ENCODE measurements around the gene IL31.
A peak's percentile ranks its signal among the peaks of the same experiment; 100 is the strongest.

IL31 gene

DNA sequence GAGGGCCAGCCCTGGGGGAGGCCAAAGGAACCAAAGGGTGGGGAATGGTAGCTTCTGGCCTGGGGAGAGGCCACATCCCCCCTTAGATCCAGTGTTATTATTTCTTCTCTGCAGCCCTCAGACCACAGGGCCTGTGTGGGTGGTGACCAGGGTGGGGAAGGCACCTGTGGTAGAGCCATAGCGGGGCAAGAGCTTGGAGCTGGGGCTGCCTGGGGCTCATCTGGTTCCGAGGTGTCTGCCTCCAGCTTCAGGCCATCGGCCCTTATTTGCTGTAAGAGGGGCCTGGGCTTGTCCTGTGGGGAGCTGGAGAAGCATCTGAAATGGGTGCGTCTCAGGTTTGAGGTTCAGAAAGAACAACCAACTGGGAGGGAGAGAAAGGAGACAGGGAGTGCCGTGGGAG is 27.4 kb upstream of the IL31 start:
- H3K27me3 Mint-ChIP-seq: peaks cover 82% of the 10 kb centered on the region

DNA sequence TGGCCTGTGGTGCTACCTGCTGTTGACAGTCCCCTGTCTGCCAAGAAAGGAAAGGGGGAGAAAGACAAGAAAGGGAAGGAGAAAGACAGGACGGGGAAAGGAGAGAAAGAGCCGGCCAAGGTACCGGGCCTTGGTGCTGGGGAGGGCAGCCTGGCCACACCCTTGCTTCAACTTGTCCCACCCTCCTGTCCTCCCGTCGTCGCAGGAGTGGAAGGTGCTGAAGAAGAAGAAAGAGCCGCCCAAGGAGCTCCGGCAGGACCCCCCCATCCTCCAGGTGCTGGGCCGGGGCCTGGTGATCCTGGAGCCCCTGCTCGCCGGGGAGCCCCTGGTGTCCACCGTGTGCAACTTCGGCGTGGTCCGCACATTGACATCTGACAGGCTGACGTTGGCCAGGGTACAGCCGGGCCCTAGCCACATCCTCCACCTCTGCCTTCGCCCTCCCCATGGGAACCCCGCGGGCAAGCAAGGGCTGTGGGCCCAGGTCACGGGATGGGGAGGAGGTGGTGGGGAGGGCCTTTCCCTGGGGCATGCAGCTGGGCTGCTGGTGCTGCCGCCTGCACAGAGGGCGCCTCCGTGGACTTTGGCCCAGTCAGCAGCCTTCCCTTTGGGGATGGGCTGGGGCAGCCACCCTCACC is 26.6 kb upstream of the IL31 start:
- peaks cover 31% of the 10 kb centered on the region for H3K4me1 Mint-ChIP-seq
- H3K4me3 Mint-ChIP-seq: no peak overlapping the region
- H3K27me3 Mint-ChIP-seq: peaks cover 79% of the 10 kb centered on the region
- H3K36me3 Mint-ChIP-seq: no peaks in the 10 kb centered on the region
- no peak overlapping the region for H3K27ac Mint-ChIP-seq
- DNase-seq: no peak
- CTCF ChIA-PET: no interaction called here
- H3K9me3 Mint-ChIP-seq: peaks cover under 1% of the 10 kb centered on the region

More for the DNA sequence above, 27.4 kb upstream of the IL31 start:
- H3K36me3 Mint-ChIP-seq: no peaks in the 10 kb centered on the region
- CTCF ChIA-PET: interaction anchor here (1.3 kb wide), 1 partner anchor 11 kb away, joined by 3 read pairs; no protein-coding TSS in a partner anchor
- H3K27ac Mint-ChIP-seq: no peak overlapping the region
- H3K4me1 Mint-ChIP-seq: peaks cover 31% of the 10 kb centered on the region
- no peaks in the 10 kb centered on the region for H3K9me3 Mint-ChIP-seq
- no peak overlapping the region for H3K4me3 Mint-ChIP-seq
- no peak for DNase-seq

DNA sequence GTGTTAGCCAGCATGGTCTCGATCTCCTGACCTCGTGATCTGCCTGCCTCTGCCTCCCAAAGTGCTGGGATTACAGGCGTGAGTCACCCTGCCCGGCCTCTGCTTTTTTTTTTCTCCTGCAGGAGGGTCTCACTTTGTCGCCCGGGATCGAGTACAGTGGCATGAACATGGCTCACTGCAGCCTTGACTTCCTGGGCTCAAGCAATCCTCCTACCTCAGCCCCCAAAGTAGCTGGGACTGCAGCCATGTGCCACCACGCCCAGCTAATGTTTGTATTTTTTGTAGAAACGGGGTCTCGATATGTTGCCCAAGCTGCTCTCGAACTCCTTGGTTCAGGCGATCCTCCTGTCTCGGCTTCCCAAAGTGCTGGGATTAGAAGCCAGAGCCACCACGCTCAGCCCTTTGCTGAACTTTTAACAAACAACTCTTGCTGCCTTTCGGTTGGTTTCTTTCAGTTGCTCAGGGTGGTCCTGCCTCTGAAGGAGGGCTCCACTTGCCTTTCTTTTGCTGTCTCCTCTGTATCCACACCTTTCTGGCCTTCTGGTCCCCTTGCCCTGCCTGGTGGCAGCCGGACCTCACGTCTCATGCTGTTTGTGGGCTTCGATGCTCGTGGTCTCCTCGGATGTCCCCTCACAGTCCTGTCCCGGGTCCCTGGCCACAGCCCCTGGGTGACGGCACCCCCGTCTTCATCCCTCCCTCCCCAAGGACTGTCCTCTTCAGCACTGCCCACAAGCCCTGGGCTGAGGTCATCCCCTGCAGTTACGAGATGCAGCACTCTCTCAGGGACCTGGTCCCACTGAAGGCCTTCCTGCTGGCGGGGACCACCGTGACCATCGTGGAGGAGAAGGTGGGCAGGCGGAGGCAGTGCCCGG is 25.7 kb upstream of the IL31 start:
- peaks cover 27% of the 10 kb centered on the region for H3K4me1 Mint-ChIP-seq
- CTCF ChIA-PET: no interaction called here
- H3K4me3 Mint-ChIP-seq: no peak overlapping the region
- no peaks in the 10 kb centered on the region for H3K36me3 Mint-ChIP-seq
- H3K27ac Mint-ChIP-seq: no peak overlapping the region
- DNase-seq: no peak
- peaks cover 5% of the 10 kb centered on the region for H3K9me3 Mint-ChIP-seq
- peaks cover 77% of the 10 kb centered on the region for H3K27me3 Mint-ChIP-seq

DNA sequence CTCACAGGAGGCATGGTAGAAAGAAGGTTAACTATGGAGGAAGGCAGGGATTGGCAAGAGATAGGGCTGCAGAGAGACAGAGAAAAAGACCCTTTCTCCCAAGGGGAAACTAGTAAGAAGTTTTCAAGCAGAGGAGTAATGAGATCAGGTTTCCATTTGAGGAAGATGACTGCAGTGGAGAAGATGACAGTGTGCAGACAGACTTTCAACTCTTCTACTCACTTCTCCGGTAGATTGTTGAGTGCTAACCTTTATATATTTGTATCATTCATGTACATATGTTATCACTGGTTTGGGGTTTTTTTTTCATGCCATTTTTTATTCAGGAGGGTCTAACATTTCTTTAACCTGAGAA is 23.6 kb upstream of the IL31 start:
- Mint-ChIP-seq H3K9me3 (peaks cover 5% of the 10 kb centered on the region), H3K27me3 (peaks cover 73% of the 10 kb centered on the region), H3K36me3 (no peaks in the 10 kb centered on the region), H3K4me1 (peaks cover 18% of the 10 kb centered on the region), H3K27ac (peak overlapping the region; percentile 89), H3K4me3 (peak overlapping the region; percentile 17)
- CTCF ChIA-PET: no interaction called here
- no peak for DNase-seq

DNA sequence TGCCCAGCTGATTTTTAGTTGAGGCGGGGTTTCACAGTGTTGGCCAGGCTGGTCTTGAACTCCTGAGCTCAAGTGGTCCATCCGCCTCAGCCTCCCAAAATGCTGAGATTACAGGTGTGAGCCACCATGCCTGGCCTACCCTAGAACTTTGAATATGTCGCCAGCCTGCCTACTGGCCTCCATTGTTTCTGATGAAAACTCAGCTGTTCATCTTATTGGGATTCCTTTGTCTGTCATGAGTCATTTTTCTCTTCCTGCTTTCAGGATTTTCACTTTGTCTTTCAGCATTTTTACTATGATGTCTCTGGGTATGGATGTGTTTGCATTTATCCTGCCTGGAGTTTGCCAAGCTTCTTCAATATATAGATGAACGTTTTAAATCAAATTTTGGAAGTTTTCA is 21.4 kb upstream of the IL31 start:
- DNase-seq: no peak
- CTCF ChIA-PET: interaction anchor here (1.1 to 1.3 kb wide), 3 partner anchors 23 to 279 kb away, joined by 3 to 4 read pairs (median 3); no protein-coding TSS in a partner anchor
- Mint-ChIP-seq H3K4me3 (no peak overlapping the region), H3K27ac (no peak overlapping the region), H3K36me3 (no peaks in the 10 kb centered on the region), H3K9me3 (peaks cover 5% of the 10 kb centered on the region), H3K4me1 (peaks cover 15% of the 10 kb centered on the region), H3K27me3 (peaks cover 59% of the 10 kb centered on the region)

DNA sequence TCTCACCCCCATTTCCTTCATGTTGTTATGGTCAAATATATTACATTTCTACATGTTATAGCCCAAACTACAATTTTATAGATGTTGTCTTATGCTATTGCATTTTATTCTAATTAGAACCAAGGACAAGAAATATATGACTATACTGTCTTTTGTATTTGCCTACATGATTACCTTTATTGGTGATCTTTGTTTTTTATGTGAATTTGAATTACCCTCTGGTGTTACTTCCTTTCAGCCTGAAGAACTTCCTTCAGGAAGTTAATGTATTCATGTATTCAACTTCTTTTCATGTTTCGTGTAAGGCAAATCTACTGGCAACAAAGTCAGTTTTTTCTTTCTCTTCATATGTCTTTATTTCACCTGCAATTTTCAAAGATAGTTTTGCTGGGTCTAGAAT is 20.8 kb upstream of the IL31 start:
- H3K4me1 Mint-ChIP-seq: peaks cover 15% of the 10 kb centered on the region
- CTCF ChIA-PET: interaction anchor here (1.2 kb wide), 1 partner anchor 279 kb away, joined by 3 read pairs; no protein-coding TSS in a partner anchor
- no peak overlapping the region for H3K4me3 Mint-ChIP-seq

DNA sequence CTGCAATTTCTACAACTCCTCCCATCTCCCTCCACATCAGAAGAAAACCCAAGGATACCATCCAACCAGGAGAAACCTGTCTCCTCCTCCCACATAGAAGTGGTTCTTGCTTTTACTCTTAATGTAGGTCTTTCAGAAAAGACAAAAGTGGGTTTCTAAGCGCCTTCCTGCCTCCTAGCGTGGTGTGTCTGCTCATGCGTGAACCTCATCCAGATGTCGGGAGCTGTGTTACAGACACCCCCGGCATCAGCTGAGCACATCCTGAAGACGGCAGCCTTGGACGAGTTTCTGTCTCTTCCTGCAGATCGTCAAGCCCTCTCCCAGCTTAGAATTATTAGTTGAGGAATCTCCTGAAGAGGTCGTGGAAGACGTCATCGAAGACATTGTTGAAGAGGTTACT is 18.4 kb upstream of the IL31 start:
- DNase-seq: no peak
- Mint-ChIP-seq H3K4me3 (no peak overlapping the region), H3K27me3 (peaks cover 48% of the 10 kb centered on the region), H3K4me1 (peaks cover 8% of the 10 kb centered on the region), H3K36me3 (no peaks in the 10 kb centered on the region), H3K27ac (no peak overlapping the region), H3K9me3 (peaks cover 5% of the 10 kb centered on the region)
- CTCF ChIA-PET: interaction anchor here (0.7 to 3.2 kb wide), 8 partner anchors 25 to 208 kb away, joined by 3 to 22 read pairs (median 4); no protein-coding TSS in a partner anchor

More for the DNA sequence above, 20.8 kb upstream of the IL31 start:
- peaks cover 56% of the 10 kb centered on the region for H3K27me3 Mint-ChIP-seq
- H3K9me3 Mint-ChIP-seq: peaks cover 5% of the 10 kb centered on the region
- DNase-seq: no peak
- no peaks in the 10 kb centered on the region for H3K36me3 Mint-ChIP-seq
- H3K27ac Mint-ChIP-seq: peak overlapping the region; percentile 19

DNA sequence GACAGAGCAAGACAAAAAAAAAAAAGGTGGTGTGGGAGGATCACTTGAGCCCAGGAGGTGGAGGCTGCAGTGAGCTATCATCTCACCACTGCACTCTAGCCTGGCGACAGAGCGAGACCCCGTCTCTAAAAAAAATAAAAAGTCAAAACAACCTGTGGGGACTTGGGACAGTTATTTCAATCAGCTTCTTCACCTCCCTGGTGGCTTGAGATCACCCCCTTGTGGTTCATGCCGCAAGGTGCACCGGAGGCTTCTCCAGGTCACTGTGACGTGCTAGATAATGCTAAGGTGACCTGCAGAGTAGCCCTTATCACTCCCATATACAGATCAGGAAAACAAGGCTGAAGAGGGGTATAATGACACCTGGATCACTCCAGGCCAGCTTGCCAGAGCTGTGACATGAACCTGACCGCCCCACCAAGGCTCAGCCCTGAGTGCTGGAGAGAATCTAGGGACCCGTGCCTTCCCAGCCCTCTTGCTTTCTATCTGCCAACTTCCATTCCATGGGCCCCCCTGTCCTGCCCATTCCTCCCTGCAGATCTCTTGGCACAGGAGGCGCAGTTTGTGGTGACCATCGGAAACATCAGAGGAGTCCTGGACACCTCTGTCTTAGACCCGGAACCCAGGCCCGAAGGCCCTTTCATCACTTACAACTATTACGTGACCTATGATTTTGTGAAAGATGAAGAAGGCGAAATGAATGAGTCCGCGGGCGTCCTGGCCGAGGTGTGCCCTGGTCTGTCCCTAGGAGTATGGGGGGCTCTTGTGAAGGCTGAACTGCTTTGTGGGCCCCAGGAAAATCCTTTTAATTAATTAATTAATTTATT is 17.0 kb upstream of the IL31 start:
- no peak overlapping the region for H3K27ac Mint-ChIP-seq
- no peak overlapping the region for H3K4me3 Mint-ChIP-seq
- H3K27me3 Mint-ChIP-seq: peaks cover 40% of the 10 kb centered on the region
- H3K4me1 Mint-ChIP-seq: no peaks in the 10 kb centered on the region
- peaks cover 5% of the 10 kb centered on the region for H3K9me3 Mint-ChIP-seq
- CTCF ChIA-PET: interaction anchor here (0.6 to 3.2 kb wide), 25 partner anchors 9 to 1753 kb away, joined by 3 to 22 read pairs (median 3); no protein-coding TSS in a partner anchor
- DNase-seq: peak; percentile 84
- no peaks in the 10 kb centered on the region for H3K36me3 Mint-ChIP-seq

DNA sequence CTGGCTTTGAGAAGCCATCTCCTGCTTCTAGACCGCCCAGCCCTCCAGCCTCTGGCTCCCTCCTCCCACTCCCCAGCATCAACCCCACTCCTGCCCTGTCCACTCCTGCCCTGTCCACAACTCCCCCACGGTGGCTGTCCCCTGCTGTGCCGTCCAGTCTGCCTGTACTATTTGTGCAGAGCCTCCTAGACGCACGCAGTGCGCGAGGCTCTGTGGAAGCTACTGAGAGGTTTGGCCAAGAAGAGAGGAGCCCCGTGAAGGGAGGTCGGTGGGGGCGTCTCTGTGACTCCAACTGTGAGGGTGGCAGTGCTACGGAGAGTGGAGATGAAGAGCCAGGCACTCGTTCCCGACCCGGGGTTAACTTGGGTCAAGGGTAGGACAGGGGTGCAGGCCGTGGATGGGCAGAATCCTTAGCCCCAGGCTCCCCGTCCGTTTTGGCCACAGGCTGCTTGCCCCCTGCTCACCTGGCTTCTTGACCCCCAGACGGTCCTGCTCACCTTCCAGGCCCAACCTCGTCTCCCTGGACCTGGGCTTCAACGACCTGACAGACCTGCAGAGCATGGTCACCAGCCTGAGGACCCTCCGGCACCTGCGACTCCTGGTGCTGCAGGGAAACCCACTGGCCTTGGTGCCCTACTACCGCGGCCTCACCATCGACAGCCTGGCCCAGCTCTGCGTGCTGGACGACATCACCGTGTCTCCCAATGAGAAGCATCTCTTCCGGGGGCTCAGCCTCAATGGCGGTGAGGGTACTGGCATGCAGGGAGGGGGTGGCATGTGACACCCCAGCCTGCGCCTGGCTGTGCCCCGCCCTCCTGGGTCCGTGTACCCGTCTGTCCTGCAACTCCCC is 15.8 kb upstream of the IL31 start:
- DNase-seq: no peak
- H3K27ac Mint-ChIP-seq: no peak overlapping the region
- CTCF ChIA-PET: interaction anchor here (0.6 to 3.2 kb wide), 15 partner anchors 7 to 300 kb away, joined by 3 to 22 read pairs (median 3); no protein-coding TSS in a partner anchor
- peaks cover under 1% of the 10 kb centered on the region for H3K9me3 Mint-ChIP-seq
- H3K4me3 Mint-ChIP-seq: no peak overlapping the region
- H3K27me3 Mint-ChIP-seq: peaks cover 42% of the 10 kb centered on the region
- H3K36me3 Mint-ChIP-seq: no peaks in the 10 kb centered on the region
- peaks cover 2% of the 10 kb centered on the region for H3K4me1 Mint-ChIP-seq

DNA sequence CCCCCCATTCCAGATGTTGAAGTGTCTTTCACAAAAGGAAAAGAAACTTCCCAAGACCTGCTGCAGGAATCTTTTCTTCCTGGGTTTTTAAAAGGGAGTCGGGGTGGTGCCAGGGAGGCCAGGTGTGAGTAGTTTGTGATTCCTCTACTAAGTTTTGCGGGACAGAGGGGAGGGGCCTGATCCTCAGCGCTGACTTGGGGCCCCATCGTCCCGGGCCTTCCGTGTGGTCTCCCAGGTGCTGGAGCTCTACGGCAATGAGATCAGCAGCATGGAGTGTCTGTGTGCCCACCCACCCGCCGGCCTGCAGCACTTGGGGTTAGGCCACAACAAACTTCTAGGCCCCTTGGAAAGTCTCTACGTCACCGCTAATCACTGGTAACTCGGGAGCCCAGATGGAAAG is 13.4 kb upstream of the IL31 start:
- CTCF ChIA-PET: no interaction called here
- Mint-ChIP-seq H3K9me3 (no peaks in the 10 kb centered on the region), H3K27ac (no peak overlapping the region), H3K4me1 (peaks cover 11% of the 10 kb centered on the region), H3K4me3 (no peak overlapping the region), H3K27me3 (peaks cover 46% of the 10 kb centered on the region), H3K36me3 (no peaks in the 10 kb centered on the region)
- DNase-seq: no peak

DNA sequence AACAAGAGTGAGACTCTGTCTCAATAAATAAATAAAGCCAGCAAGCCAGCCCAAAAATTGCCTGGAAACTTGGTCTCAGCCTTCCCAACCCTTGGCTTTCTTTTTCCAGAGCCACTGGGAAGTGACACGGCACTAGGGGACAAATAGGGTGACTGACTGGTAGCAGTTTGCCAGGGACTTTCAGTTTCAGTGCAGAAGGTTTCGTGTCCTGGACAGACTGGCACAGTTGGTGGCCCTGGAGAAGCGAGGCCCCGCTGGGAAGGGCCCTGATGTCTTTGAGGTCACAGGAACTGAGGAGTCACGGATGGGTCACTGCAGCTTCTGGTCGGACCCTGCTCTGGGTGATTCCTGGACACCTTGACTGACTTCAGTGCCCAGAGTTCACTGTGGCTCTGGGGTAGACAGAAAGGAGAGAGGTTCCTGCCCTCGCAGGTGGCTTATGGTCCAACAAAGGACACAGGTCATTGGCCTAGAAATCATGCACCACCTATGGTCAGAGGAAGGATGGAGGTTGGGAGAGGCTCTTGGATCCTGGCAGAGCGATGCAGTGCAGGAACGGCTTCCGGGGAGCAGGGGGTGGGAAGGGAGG is 11.6 kb upstream of the IL31 start:
- Mint-ChIP-seq H3K36me3 (no peaks in the 10 kb centered on the region), H3K9me3 (no peaks in the 10 kb centered on the region), H3K4me3 (no peak overlapping the region), H3K27me3 (peaks cover 49% of the 10 kb centered on the region), H3K4me1 (peaks cover 11% of the 10 kb centered on the region), H3K27ac (no peak overlapping the region)
- DNase-seq: no peak
- CTCF ChIA-PET: no interaction called here

DNA sequence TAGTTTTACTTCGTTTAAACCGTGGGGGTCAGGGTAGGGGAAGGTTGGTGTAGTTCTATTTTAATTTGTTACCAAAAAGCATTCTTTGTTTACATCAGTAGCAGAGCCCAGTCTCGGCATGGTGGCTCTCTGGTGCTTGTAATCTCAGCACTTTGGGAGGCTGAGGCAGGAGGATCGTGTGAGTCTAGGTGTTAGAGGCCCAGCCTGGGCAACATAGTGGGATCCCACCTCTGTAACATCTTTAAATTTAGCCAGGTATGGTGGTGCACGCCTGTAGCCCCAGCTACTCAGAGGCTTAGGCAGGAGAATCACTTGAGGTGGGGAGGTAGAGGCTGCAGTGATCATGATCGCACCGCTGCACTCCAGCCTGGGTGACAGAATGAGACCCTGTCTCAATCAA is 11.1 kb upstream of the IL31 start:
- H3K4me3 Mint-ChIP-seq: no peak overlapping the region
- no peak for DNase-seq
- H3K27me3 Mint-ChIP-seq: peaks cover 51% of the 10 kb centered on the region
- peaks cover 11% of the 10 kb centered on the region for H3K4me1 Mint-ChIP-seq
- H3K36me3 Mint-ChIP-seq: no peaks in the 10 kb centered on the region
- H3K9me3 Mint-ChIP-seq: no peaks in the 10 kb centered on the region
- CTCF ChIA-PET: no interaction called here
- H3K27ac Mint-ChIP-seq: no peak overlapping the region

DNA sequence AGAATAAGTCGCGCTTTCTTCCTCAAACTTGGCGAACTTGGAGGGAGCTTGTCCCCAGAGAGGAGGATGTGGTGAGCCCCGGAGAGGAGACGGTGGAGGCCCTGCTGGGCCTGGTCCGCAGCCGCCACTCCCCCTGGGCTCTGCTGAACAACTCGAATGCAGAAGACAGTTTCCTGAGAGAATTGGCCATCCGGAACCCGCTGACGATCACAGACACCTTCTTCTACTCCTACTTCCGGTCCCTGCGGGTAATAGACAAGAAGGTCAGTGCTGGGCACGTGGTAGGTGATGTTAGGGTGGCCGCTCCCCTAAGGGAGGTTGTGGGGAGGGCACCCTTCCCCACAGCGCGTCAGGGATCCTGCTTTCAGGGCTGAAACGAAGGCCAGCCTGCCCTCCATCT is 10.5 kb upstream of the IL31 start:
- CTCF ChIA-PET: no interaction called here
- DNase-seq: no peak
- H3K4me1 Mint-ChIP-seq: peaks cover 14% of the 10 kb centered on the region
- peaks cover 46% of the 10 kb centered on the region for H3K27me3 Mint-ChIP-seq
- no peak overlapping the region for H3K27ac Mint-ChIP-seq
- H3K36me3 Mint-ChIP-seq: no peaks in the 10 kb centered on the region
- peak overlapping the region; percentile 35 for H3K4me3 Mint-ChIP-seq
- no peaks in the 10 kb centered on the region for H3K9me3 Mint-ChIP-seq
